HepG2 (cell line): ENCODE measurements around the gene ARHGEF4. TPM values are rescaled to one million over a fixed set of nuclear protein-coding genes. Genes with fewer than 3 reads are reported as not detected.

Experiments used
- ATAC-seq: fragments of 200-7000 bp; cut with Tn5 transposase; 3 replicates; pipeline ENCODE4 v1.9.1; 2020; ENCODE audit warnings: mild to moderate bottlenecking, moderate library complexity
- BruUV-seq: library from RNA; stranded (reverse); fragments of 400-500 nt; replicated peaks from 2 replicates; lab custom pipeline; 2021; lab: Mats Ljungman, UMichigan
- CTCF ChIA-PET: fragments of 300-600 bp; formaldehyde crosslinking; extraction: SDS; loops from one replicate; lab custom pipeline; 2021; ENCODE audit warnings: low total read pairs, inconsistent platforms, low intra/inter-chr PET ratio; lab: Yijun Ruan, JAX
- POLR2A ChIA-PET: fragments of 350-600 bp; sonication (Branson Sonifier 250); formaldehyde crosslinking; loops from one replicate; lab custom pipeline; 2020; ENCODE audit warnings: antibody characterized with exemption, inconsistent platforms; lab: Yijun Ruan, JAX
- DNase-seq: peaks from one replicate; pipeline ENCODE4 v3.0.0-alpha.2; 2015; ENCODE audit warnings: low spot score
- FAIRE-seq: peaks from 3 replicates; lab custom pipeline; 2011; peaks lifted over from hg19 to GRCh38; lab: Jason Lieb, UNC
- H2AFZ ChIP-seq: one replicate; pipeline ENCODE4 v1.6.1; 2011; ENCODE audit warnings: low read length, inconsistent platforms
- H3K27ac ChIP-seq: fragments of 300-600 bp; 3 replicates; pipeline ENCODE4 v1.8.0; 2011; ENCODE audit warnings: mixed run types, mild to moderate bottlenecking, mixed read lengths, low read length, inconsistent platforms; ENCODE audit not compliant: insufficient read depth; ENCODE audit errors: extremely low read length
- H3K27me3 ChIP-seq, 2 experiments: fragments of 200-600 bp in 1 of 2; 2 replicates in 1 of 2; 3 replicates in 1 of 2; pipeline versions ENCODE4 v1.6.0 to v1.8.0; 2011; ENCODE audit warnings: low read length in 2 of 2, mild to moderate bottlenecking in 2 of 2, moderate library complexity in 2 of 2, inconsistent platforms in 1 of 2; ENCODE audit not compliant: insufficient read depth in 2 of 2, control insufficient read depth in 1 of 2
- H3K36me3 ChIP-seq, 2 experiments: fragments of 200-600 bp in 1 of 2; replicated peaks in 1 of 2; 2 replicates in 1 of 2; 3 replicates in 1 of 2; pipeline versions ENCODE4 v1.5.1 to v1.8.0; 2011; ENCODE audit warnings: low read length in 2 of 2, inconsistent platforms in 1 of 2; ENCODE audit not compliant: insufficient read depth in 2 of 2, control insufficient read depth in 1 of 2
- H3K4me1 ChIP-seq: 2 replicates; pipeline ENCODE4 v1.5.1; 2012; ENCODE audit warnings: low read length, inconsistent platforms; ENCODE audit not compliant: insufficient read depth
- H3K4me2 ChIP-seq: 2 replicates; pipeline ENCODE4 v1.6.0; 2011; ENCODE audit warnings: low read depth, low read length, inconsistent platforms
- H3K4me3 ChIP-seq, 3 experiments: fragments of 200-600 bp in 1 of 3; sonication (generic), shearing (Covaris generic) in 1 of 3; replicated peaks in 1 of 3; 2 replicates each; pipeline ENCODE4 v1.5.1; 2011 to 2016; ENCODE audit warnings: low read length in 3 of 3, inconsistent platforms in 2 of 3, low read depth in 2 of 3, mild to moderate bottlenecking in 2 of 3, control low read depth in 1 of 3, mixed read lengths in 1 of 3; ENCODE audit not compliant: insufficient read depth in 1 of 3
- H3K79me2 ChIP-seq: one replicate; pipeline ENCODE4 v1.6.1; 2011; ENCODE audit warnings: low read length, inconsistent platforms; ENCODE audit not compliant: insufficient read depth
- H3K9ac ChIP-seq: 2 replicates; pipeline ENCODE4 v1.6.0; 2011; ENCODE audit warnings: mild to moderate bottlenecking, low read depth, low read length, inconsistent platforms; ENCODE audit not compliant: insufficient read depth
- H3K9me3 ChIP-seq: 2 replicates; pipeline ENCODE4 v1.5.1; 2012; ENCODE audit warnings: mild to moderate bottlenecking, low read length
- H4K20me1 ChIP-seq: 2 replicates; pipeline ENCODE4 v1.6.0; 2011; ENCODE audit warnings: inconsistent platforms, mild to moderate bottlenecking, low read length, moderate library complexity; ENCODE audit not compliant: insufficient read depth
- ETV5 ChIP-seq: IDR thresholded peaks from 2 replicates; pipeline ENCODE4 v1.6.1; 2018; ENCODE audit warnings: missing biosample characterization, missing genetic modification reagents, inconsistent platforms, borderline replicate concordance
- FOXA3 ChIP-seq: IDR thresholded peaks from 2 replicates; pipeline ENCODE4 v1.6.1; 2016; ENCODE audit warnings: missing genetic modification reagents, missing compliant biosample characterization
- GTF2F1 ChIP-seq: fragments of 150-350 bp; IDR thresholded peaks from 2 replicates; pipeline ENCODE4 v1.6.1; 2014; ENCODE audit warnings: low read length
- JUN ChIP-seq: sonication (generic); formaldehyde crosslinking; IDR thresholded peaks from 2 replicates; pipeline ENCODE4 v1.4.0; 2020; ENCODE audit warnings: mild to moderate bottlenecking, missing genetic modification reagents
- MTF2 ChIP-seq: sonication (generic); formaldehyde crosslinking; IDR thresholded peaks from 2 replicates; pipeline ENCODE4 v1.5.0; 2020; ENCODE audit warnings: missing genetic modification reagents, borderline replicate concordance
- RELA ChIP-seq: sonication (generic); formaldehyde crosslinking; IDR thresholded peaks from 2 replicates; pipeline ENCODE4 v1.4.0; 2020; ENCODE audit warnings: missing genetic modification reagents
- ZNF225 ChIP-seq: sonication (generic); formaldehyde crosslinking; IDR thresholded peaks from 2 replicates; pipeline ENCODE4 v1.4.0; 2020; ENCODE audit warnings: mild to moderate bottlenecking, missing genetic modification reagents
- ZNF264 ChIP-seq: sonication (generic); formaldehyde crosslinking; IDR thresholded peaks from 2 replicates; pipeline ENCODE4 v1.4.0; 2020; ENCODE audit warnings: missing genetic modification reagents
- ZNF337 ChIP-seq: sonication (generic); formaldehyde crosslinking; IDR thresholded peaks from 2 replicates; pipeline ENCODE4 v1.5.1; 2020; ENCODE audit warnings: missing genetic modification reagents, low read depth, mild to moderate bottlenecking, borderline replicate concordance
- ZNF34 ChIP-seq: sonication (generic); formaldehyde crosslinking; IDR thresholded peaks from 2 replicates; pipeline ENCODE4 v1.4.0; 2020; ENCODE audit warnings: mild to moderate bottlenecking, missing genetic modification reagents, borderline replicate concordance
- ZNF652 ChIP-seq: IDR thresholded peaks from 2 replicates; pipeline ENCODE4 v1.6.1; 2016; ENCODE audit warnings: low read depth, borderline replicate concordance
- ZNF841 ChIP-seq: sonication (generic); formaldehyde crosslinking; IDR thresholded peaks from 2 replicates; pipeline ENCODE4 v1.8.1; 2023; ENCODE audit warnings: missing genetic modification reagents, borderline replicate concordance
- ZSCAN25 ChIP-seq: sonication (generic); formaldehyde crosslinking; IDR thresholded peaks from 2 replicates; pipeline ENCODE4 v1.8.0; 2022; ENCODE audit warnings: mild to moderate bottlenecking, missing genetic modification reagents
- WGBS: methylation state at CpG from one replicate; pipeline ENCODE4 v1.1.6; 2017; ENCODE audit warnings: low lambda C conversion rate; 5-methylcytosine and 5-hydroxymethylcytosine counted together
- in situ Hi-C: cut with HindIII; loops from 2 replicates; pipeline ENCODE4 v1.10.0; 2017; ENCODE audit warnings: low pct_unique_long_range_greater_than_20kb; ENCODE audit not compliant: extremely low pct_ligation_motif_present
- intact Hi-C: fragments of 100-400 bp; cut with micrococcal nuclease; formaldehyde crosslinking; loops from one replicate; pipeline ENCODE4 v1.10.0; 2022; ENCODE audit not compliant: unreplicated experiment
- polyA plus RNA-seq, 8 experiments: library from polyadenylated mRNA; depleted of rRNA in 3 of 8; stranded (reverse) in 7 of 8; unstranded in 1 of 8; fragments of >200 nt; fragmentation: Illumina TruSeq in 4 of 8; extraction: Trizol in 4 of 8; gene quantifications; 2 replicates each; pipeline versions ENCODE4 v1.2.1 to v1.2.3, GENCODE V29; 2011 to 2016; ENCODE audit warnings: low read depth in 4 of 8, missing spikeins in 1 of 8, mixed read lengths in 1 of 8; ENCODE audit not compliant: insufficient read depth in 1 of 8
- total RNA-seq, 5 experiments: library from RNA; depleted of rRNA; stranded (reverse); fragments of >200 nt; fragmentation: Illumina TruSeq; extraction: Trizol; gene quantifications; 2 replicates each; pipeline ENCODE4 v1.2.3, GENCODE V29; 2016; ENCODE audit warnings: low read depth in 1 of 5
- TF ChIP-seq, protein P1 (sequence below): sonication (generic); formaldehyde crosslinking; IDR thresholded peaks from 2 replicates; pipeline ENCODE4 v1.5.1; 2020; ENCODE audit warnings: missing genetic modification reagents, mild to moderate bottlenecking, borderline replicate concordance
- TF ChIP-seq, protein P2 (sequence below): sonication (generic); formaldehyde crosslinking; IDR thresholded peaks from 2 replicates; pipeline ENCODE4 v1.8.1; 2023; ENCODE audit warnings: mild to moderate bottlenecking, missing genetic modification reagents
- TF ChIP-seq, protein P3 (sequence below): sonication (generic); formaldehyde crosslinking; conservative IDR thresholded peaks from 2 replicates; pipeline ENCODE4 v1.4.0; 2020; ENCODE audit warnings: missing genetic modification reagents
- TF ChIP-seq, protein P4 (sequence below): IDR thresholded peaks from 2 replicates; pipeline ENCODE4 v1.6.1; 2016; ENCODE audit warnings: low read depth, control low read depth
- TF ChIP-seq, protein P5 (sequence below): fragments of 450-650 bp; IDR thresholded peaks from 2 replicates; pipeline ENCODE4 v1.6.1; 2016

ARHGEF4 gene
- total and polyA plus RNA-seq, 2 of the 13 experiments (the other 11 are each of a cell fraction or from before 2014, with no cell fraction given): 0.11 to 0.13 TPM

DNA sequence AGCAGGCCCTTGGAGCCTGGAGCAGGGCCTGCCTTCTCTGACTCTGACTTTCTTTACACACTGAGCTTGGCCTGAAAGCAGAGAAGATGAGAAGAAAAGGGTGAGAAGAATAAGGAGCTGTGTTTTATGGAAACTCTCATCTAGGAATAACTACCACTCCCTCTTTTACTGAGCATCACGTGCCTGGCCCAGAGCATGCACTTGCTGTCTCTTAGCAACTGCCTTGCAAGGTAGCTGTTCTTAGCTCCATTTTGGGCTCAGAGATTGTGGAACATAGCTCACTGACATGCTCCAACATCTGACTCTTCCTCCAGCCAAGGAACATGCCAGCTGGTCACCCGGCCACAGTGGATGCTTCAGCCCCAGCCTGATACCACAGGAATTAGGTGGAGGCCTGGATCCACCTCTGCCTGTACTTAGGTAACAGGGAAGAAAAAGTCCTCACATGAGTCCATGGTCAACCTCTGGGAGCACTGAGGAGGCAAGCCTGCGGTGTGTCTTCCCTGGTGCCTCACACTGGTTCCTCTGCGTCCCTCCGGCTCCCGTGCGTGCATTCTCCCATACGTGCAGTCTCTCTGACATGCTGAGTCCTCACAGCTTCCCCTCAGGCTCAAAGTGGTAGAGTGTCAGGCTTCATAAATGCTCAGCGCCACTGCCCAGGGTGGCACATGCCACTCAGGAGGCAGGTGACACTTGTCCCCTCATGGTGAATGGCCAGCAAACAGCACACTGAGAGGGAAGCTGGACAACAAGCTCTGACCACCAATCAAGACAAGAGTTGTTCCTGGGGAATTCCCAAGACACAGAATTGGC, 45.7 kb upstream of the ARHGEF4 start:
- Histone ChIP-seq H3K27me3 (peaks cover 4 to 18% of the 10 kb centered on the region in 2 experiments; a peak in 2 of 5 replicates), H4K20me1 (no peaks in the 10 kb centered on the region), H3K4me3 (no peak overlapping the region), H3K4me1 (no peaks in the 10 kb centered on the region), H3K4me2 (no peak overlapping the region), H3K27ac (no peak overlapping the region), H3K9me3 (no peaks in the 10 kb centered on the region), H3K9ac (no peak overlapping the region), H3K36me3 (no peaks in the 10 kb centered on the region), H3K79me2 (no peaks in the 10 kb centered on the region), H2AFZ (no peak overlapping the region)
- FAIRE-seq (no peak), ATAC-seq (no peak), DNase-seq (no peak)
- intact Hi-C loops (no loop called here), in situ Hi-C loops (no loop called here)
- WGBS: 42% methylated on average over 8 of the region's 9 CpGs
- BruUV-seq: no TSS peak
- CTCF ChIA-PET: no interaction called here
- POLR2A ChIA-PET: no interaction called here
- TF ChIP-seq ZNF225 (CRISPR knock-in tag) (no peak), GTF2F1 (no peak), ZNF652 (CRISPR knock-in tag) (no peak), ZNF841 (CRISPR knock-in tag) (no peak), FOXA3 (CRISPR knock-in tag) (no peak), ZNF264 (no peak), ETV5 (CRISPR knock-in tag) (no peak), ZNF34 (CRISPR knock-in tag) (no peak), ZSCAN25 (CRISPR knock-in tag) (no peak), JUN (CRISPR knock-in tag) (no peak), MTF2 (no peak), ZNF337 (CRISPR knock-in tag) (no peak), RELA (no peak)
- TF ChIP-seq, protein P1, sequence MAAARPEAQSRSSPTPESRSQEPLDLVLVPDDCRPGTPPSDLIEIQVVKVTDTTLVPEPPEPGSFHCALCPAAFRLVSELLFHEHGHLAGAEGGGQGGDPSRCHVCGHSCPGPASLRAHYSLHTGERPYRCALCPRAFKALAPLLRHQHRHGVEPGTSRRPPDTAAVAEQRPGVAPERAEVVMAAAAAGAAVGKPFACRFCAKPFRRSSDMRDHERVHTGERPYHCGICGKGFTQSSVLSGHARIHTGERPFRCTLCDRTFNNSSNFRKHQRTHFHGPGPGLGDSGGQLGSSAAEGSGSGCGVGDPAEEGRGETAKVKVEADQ (CRISPR knock-in tag): no peak
- TF ChIP-seq, protein P2, sequence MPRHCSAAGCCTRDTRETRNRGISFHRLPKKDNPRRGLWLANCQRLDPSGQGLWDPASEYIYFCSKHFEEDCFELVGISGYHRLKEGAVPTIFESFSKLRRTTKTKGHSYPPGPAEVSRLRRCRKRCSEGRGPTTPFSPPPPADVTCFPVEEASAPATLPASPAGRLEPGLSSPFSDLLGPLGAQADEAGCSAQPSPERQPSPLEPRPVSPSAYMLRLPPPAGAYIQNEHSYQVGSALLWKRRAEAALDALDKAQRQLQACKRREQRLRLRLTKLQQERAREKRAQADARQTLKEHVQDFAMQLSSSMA (CRISPR knock-in tag): no peak
- TF ChIP-seq, protein P3, sequence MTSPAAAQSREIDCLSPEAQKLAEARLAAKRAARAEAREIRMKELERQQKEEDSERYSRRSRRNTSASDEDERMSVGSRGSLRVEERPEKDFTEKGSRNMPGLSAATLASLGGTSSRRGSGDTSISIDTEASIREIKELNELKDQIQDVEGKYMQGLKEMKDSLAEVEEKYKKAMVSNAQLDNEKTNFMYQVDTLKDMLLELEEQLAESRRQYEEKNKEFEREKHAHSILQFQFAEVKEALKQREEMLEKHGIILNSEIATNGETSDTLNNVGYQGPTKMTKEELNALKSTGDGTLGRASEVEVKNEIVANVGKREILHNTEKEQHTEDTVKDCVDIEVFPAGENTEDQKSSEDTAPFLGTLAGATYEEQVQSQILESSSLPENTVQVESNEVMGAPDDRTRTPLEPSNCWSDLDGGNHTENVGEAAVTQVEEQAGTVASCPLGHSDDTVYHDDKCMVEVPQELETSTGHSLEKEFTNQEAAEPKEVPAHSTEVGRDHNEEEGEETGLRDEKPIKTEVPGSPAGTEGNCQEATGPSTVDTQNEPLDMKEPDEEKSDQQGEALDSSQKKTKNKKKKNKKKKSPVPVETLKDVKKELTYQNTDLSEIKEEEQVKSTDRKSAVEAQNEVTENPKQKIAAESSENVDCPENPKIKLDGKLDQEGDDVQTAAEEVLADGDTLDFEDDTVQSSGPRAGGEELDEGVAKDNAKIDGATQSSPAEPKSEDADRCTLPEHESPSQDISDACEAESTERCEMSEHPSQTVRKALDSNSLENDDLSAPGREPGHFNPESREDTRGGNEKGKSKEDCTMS (CRISPR knock-in tag): no peak
- TF ChIP-seq, protein P4, sequence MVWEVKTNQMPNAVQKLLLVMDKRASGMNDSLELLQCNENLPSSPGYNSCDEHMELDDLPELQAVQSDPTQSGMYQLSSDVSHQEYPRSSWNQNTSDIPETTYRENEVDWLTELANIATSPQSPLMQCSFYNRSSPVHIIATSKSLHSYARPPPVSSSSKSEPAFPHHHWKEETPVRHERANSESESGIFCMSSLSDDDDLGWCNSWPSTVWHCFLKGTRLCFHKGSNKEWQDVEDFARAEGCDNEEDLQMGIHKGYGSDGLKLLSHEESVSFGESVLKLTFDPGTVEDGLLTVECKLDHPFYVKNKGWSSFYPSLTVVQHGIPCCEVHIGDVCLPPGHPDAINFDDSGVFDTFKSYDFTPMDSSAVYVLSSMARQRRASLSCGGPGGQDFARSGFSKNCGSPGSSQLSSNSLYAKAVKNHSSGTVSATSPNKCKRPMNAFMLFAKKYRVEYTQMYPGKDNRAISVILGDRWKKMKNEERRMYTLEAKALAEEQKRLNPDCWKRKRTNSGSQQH (CRISPR knock-in tag): no peak
- TF ChIP-seq, protein P5, sequence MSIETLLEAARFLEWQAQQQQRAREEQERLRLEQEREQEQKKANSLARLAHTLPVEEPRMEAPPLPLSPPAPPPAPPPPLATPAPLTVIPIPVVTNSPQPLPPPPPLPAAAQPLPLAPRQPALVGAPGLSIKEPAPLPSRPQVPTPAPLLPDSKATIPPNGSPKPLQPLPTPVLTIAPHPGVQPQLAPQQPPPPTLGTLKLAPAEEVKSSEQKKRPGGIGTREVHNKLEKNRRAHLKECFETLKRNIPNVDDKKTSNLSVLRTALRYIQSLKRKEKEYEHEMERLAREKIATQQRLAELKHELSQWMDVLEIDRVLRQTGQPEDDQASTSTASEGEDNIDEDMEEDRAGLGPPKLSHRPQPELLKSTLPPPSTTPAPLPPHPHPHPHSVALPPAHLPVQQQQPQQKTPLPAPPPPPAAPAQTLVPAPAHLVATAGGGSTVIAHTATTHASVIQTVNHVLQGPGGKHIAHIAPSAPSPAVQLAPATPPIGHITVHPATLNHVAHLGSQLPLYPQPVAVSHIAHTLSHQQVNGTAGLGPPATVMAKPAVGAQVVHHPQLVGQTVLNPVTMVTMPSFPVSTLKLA: no peak
